Effector CD8-positive, alpha-beta T cell (primary cell): ENCODE measurements around the gene CCNL2.
"Not testable (repeated sequence)": the region's sequence is repeated elsewhere in the genome, so short reads cannot be mapped to it uniquely, and the experiment has no call there.

ENCODE experiments used
- DNase-seq: peaks from one replicate; lab custom pipeline; 2025; lab: John Stamatoyannopoulos, UW

CCNL2 gene

GRCh38 chr1:1432274-1432950 is 33.3 kb upstream of the CCNL2 start:
- DNase-seq, result no peak

DNA sequence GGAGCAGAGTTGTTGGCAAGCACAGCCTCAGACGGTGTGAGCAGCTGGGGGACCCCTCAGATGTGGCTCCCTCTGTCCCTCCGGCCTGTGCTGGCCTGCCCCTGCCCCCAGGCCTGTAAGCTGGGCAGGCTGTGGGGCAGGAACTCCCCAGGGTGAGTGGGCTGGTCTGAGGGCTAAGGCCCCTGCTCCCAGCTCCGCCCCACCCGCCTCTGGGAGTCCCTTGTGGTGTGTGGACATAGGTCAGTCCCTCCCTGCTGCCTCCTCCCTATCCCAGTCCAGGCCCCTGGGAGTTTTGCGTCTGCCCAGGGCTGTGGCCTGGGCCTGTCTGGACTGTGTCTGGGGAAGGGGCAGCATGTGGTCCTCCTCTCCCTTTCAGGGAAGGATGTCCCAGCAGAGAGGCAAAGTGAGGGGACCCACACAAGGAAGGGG is 32.7 kb upstream of the CCNL2 start:
- DNase-seq, result no peak

GRCh38 chr1:1430992-1431844 is 32.1 kb upstream of the CCNL2 start:
- DNase-seq, result no peak

DNA sequence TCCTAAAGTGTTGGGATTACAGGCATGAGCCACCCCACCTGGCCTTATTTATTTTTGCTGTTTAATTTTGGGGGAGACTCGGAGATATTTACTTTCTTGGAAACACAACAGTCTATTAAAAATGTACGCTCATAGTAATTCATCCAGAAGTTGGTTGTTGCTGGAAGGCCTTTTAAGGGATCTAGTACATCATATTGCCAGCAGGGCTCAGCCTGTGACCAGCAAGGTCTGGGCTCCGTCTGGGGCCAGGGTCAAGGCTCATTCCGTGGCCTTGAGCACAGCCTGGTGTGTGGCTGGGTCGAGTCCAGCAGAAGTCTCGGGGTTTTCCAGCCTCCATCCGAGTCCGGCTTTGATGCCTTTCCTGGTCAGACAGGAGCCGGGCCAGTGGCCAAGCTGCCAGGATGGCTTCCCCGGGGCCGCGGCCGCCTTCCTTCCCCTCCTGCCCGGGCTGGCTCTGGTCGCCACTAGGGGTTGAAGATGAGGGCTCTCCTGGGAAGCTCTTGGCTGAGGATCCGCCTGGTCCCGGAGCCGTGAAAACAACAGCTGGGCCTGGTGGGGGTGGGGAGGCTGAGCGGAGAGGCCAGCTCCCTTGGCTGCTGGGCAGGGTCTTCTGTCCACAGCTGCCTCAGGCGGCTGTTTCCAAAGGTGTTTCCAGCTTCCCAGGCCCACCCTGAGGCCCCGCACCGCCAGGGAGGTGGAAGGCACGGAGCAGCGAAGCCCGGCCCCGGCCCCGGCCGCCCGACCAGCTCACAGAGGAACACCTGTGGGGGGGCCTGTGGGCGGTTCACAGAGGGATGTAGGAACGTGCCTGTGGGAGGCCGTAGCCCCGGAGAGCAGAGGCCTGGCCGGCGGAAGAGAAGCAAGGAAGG is 31.2 kb upstream of the CCNL2 start:
- no peak for DNase-seq

GRCh38 chr1:1429671-1430073 is 30.5 kb upstream of the CCNL2 start:
- DNase-seq, result no peak

GRCh38 chr1:1428967-1429366 is 29.8 kb upstream of the CCNL2 start:
- DNase-seq, result not testable (repeated sequence)

DNA sequence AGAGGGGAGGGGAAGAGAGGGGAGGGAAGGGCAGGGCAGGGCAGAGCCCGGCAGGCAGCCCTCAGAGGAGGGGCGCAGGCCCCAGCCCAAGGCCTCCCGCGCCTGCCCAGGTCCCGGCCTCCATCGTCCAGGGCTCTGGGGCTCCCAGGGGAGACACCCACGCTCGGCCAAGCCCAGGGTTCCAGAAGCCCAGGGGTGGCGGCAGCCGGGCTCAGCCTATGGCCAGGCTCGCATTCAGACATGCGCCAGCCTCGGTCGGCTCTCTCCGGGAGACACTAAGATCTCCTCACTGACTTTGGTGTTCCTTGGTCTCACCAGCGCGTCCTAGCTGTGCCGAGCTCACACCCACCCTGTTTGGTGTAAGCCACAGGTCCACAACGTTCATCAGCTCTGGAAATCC is 29.0 kb upstream of the CCNL2 start:
- DNase-seq, result no peak

DNA sequence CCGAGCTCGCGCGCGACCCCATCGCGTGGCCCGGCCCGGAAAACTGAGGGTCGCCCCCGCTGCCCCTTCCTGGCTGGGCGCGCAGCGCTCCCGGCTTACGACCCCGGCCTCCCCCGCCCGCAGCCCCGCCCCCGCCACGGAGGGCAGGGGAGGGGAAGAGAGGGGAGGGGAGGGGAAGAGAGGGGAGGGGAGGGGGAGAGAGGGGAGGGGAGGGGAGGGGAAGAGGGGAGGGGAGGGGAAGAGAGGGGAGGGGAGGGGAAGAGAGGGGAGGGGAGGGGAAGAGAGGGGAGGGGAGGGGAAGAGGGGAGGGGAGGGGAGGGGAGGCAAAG is 28.6 kb upstream of the CCNL2 start:
- DNase-seq, result no peak

DNA sequence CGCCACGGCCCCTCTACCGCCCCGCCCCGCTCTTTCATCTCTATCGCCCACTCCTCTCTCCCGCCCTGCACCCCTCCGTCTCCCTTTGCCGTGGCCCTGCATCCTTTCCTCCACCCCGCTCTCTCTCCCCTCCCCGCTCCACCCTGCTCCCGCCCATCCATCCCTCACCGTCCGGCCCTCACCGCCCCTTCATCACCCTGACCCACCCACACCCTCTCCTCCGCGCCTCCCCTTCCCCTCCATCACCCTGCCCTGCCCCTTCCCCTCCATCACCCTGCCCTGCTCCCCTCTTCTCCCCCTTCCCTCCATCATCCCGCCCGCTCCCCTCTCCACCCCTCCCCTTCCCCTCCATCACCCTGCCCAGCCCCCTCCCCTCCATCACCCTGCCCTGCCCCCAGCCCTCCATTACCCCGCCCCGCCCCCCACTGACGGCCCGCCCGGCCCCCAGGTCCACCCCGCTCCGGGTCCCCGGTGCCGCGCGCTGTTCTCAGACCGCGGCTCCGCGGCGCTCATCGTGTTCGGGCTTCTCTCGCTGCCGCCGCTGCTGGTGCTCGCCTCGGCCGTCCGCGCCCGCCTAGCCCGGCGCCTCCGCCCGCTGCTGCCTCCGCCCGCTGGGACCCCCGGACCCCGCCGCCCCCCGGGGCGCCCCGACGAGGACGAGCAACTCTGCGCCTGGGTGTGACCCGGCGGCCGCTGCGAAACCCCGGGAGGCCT is 28.1 kb upstream of the CCNL2 start:
- DNase-seq, result no peak

GRCh38 chr1:1426496-1427105 is 27.5 kb upstream of the CCNL2 start:
- DNase-seq, result no peak

- no peak for DNase-seq
Measured at GRCh38 chr1:1425753-1426495, 26.8 kb upstream of the CCNL2 start.

- DNase-seq, result no peak
Measured at GRCh38 chr1:1425426-1425752, 26.3 kb upstream of the CCNL2 start.

DNA sequence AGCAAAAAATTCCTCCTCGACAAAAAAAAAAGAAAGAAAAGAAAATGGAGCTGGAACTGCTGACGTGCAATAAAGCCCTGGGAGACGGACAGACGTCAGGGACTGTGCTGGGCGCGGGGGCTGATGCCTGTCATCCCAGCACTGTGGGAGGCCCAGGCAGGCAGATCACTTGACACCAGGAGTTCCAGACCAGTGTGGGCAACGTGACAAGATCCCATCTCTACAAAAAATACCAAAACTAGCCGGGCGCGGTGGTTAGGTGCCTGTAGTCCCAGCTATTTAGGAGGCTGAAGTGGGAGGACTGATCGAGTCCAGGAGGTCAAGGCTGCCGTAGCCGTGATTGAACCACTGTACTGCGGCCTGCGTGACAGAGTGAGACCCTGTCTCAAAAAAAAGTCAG is 25.6 kb upstream of the CCNL2 start:
- no peak for DNase-seq

DNA sequence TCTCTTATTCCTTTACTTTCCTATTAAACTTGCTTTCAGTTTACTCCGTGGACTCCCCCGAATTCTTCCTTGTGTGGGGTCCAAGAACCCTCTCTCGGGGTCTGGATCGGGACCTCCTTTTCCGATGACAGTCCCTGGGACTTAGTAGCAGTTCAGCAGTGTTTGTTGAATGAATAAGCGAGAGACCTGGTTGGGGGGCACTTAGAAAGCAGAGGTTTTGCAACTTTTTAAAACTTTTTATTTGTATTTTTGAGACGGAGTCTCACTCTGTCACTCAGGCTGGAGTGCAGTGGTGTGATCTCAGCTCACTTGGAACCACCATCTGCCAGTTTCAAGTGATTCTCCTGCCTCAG is 24.1 kb upstream of the CCNL2 start:
- no peak for DNase-seq

GRCh38 chr1:1422465-1423244 is 23.5 kb upstream of the CCNL2 start:
- DNase-seq, result no peak

- no peak for DNase-seq
Measured at GRCh38 chr1:1421907-1422464, 22.9 kb upstream of the CCNL2 start.

DNA sequence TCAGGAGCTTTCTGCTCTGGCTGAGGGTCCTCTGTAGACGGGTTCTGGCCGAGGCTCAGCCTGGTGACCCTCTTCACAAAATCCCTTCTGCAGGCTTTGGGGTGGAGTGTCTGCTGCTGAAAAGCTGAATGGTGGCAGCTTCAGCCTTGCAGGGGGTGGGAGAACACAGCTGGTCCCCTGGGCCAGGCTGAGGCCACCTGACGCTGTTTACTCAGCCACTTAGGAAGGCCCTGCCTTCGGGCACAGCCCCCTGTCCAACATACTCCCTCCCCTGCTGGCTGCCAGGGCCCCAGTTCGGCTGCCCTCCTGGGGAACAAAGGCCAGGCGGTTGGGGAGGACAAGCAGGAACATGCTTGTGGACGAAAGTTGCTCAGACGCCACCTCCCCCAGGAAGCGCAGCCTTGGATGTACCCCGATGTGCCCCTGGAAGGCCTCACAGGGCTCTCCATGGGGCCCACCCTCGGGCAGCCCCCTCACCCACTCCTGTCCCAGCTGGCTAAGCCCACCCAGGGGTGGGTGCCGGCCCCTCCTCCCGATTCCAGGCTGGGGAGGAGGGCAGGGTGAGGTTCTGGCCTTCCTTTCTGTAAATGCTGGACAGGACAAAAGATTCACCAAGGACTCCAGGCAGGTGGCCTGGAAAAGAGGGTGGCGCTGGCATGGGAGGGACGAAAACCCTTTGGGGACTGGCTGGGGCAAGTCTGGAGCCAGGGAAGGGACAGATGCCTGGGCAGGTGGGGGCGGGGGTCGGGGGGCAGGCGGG is 22.2 kb upstream of the CCNL2 start, which contains the start of gene ANKRD65:
ANKRD65 (minus strand) TSS at position 130 of the 760 bp plus-strand sequence. CDS start 271 bp downstream, outside the sequence.
- DNase-seq, result no peak

- no peak for DNase-seq
Measured at GRCh38 chr1:1420654-1421141, 21.6 kb upstream of the CCNL2 start.
